Measurements from ENCODE around the gene ULBP1.
A peak's percentile ranks its signal among the peaks of the same experiment; 100 is the strongest.
"Not testable (repeated sequence)": the region's sequence is repeated elsewhere in the genome, so short reads cannot be mapped to it uniquely, and the experiment has no call there.

ULBP1 gene

DNA sequence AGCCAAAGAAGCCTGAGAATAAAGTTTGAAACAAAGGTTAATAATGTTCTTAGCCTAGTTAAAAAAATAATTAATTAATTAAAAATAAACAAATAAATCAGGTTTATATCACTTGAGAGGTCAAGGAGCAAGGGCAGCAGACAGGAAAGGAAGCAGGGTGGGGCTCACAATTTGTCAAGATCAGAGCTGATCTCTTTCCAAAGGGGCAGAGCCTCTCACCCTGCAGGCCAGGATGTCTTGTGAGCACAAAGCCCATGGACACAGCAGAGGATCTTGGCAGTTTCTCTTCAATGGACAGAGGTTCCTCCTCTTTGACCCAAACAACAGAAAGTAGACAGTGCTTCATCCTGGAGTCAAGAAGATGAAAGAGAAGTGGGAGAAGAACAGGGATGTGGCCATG lies 14.9 kb downstream of the ULBP1 start:
- no peak overlapping the region for H3K4me3 ChIP-seq
- no peaks in the 10 kb centered on the region for H3K4me1 ChIP-seq
- in situ Hi-C loops (cut with MboI; ENCODE audit: low sequenced_read_pairs) = no loop called here
- DNase-seq (ENCODE audit: low spot score in 2 of 2) = no peak
- H3K36me3 ChIP-seq (replicated peaks) = no peaks in the 10 kb centered on the region
- peaks cover 16% of the 10 kb centered on the region for H3K27me3 ChIP-seq (ENCODE audit: low read depth)
- no peaks in the 10 kb centered on the region for H3K9me3 ChIP-seq

DNA sequence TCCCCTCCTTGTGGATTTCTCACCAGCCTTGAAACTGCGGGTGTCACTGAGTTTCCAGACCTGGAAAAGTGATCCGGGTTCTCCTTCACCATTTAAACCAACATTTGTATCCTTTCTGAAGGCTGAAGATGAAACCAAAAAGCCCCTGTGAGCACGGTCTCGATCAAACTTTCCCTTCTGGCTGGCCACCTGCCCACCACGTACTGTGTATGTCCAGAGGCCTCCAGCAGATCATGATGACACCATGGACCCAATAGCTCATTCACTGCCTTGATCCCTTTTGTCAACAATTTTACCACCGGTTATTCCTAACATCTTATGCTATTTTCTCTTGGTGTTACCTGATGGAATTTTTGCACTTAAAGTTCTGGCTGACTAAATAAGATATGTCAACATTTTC lies 15.6 kb downstream of the ULBP1 start:
- Histone ChIP-seq H3K9me3 (no peaks in the 10 kb centered on the region), H3K4me1 (no peaks in the 10 kb centered on the region), H3K36me3 (replicated peaks) (no peaks in the 10 kb centered on the region), H3K4me3 (no peak overlapping the region), H3K27me3 (ENCODE audit: low read depth) (peaks cover 16% of the 10 kb centered on the region)
- DNase-seq (ENCODE audit: low spot score in 2 of 2) = no peak
- in situ Hi-C loops (cut with MboI; ENCODE audit: low sequenced_read_pairs) = no loop called here

DNA sequence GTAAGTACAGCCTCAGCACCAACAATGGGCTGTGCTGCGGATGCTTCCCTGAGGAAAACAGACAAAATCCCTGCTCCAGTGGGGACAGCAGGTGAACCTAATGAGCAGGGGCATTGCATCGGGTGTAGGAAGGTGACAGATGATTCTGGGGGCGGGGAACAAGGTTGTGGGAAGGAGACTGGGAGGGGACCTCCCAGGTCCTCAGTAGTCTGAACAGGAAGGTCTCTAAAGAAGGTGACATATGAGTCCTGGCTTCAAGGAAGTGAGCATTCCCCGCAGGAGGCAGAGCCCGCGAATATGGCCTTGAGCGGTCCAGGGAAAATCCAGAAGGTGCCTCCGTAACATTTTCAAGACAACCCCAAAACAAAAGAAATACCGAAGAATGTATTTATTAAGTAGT lies 19.4 kb downstream of the ULBP1 start:
- in situ Hi-C loops (cut with MboI; ENCODE audit: low sequenced_read_pairs) = no loop called here

DNA sequence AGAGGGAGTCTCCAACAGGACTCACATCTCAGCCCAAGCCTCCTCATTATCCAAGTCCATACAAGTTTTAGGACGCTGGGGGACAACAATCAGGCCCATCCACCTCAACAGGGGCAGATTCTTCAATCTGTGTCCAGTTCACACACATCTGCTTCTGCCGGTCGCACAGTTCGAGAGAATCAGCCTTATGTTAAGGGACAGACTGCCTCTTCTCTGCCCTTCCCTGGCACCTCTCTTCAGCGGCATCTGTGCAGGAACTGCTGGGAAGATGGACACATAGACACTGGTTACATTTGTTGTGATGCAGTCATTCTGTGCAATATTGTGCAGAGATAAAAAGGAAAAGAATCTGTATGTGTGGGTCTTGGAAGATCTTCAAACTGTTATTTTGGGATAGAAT lies 21.0 kb downstream of the ULBP1 start:
- 0 out of 2 replicates have a peak, but pooled peaks cover 3% of the 10 kb centered on the region for H3K9me3 ChIP-seq
- no peak for DNase-seq (ENCODE audit: low spot score in 2 of 2)
- H3K4me1 ChIP-seq = no peaks in the 10 kb centered on the region
- no peaks in the 10 kb centered on the region for H3K36me3 ChIP-seq (replicated peaks)
- no peak overlapping the region for H3K4me3 ChIP-seq
- in situ Hi-C loops (cut with MboI; ENCODE audit: low sequenced_read_pairs) = no loop called here
- H3K27me3 ChIP-seq (ENCODE audit: low read depth) = peaks cover 65% of the 10 kb centered on the region

More for the DNA sequence above, 19.4 kb downstream of the ULBP1 start:
- no peaks in the 10 kb centered on the region for H3K9me3 ChIP-seq
- DNase-seq (ENCODE audit: low spot score in 2 of 2) = no peak
- no peaks in the 10 kb centered on the region for H3K36me3 ChIP-seq (replicated peaks)
- no peaks in the 10 kb centered on the region for H3K4me1 ChIP-seq
- no peak overlapping the region for H3K4me3 ChIP-seq
- peaks cover 49% of the 10 kb centered on the region for H3K27me3 ChIP-seq (ENCODE audit: low read depth)

DNA sequence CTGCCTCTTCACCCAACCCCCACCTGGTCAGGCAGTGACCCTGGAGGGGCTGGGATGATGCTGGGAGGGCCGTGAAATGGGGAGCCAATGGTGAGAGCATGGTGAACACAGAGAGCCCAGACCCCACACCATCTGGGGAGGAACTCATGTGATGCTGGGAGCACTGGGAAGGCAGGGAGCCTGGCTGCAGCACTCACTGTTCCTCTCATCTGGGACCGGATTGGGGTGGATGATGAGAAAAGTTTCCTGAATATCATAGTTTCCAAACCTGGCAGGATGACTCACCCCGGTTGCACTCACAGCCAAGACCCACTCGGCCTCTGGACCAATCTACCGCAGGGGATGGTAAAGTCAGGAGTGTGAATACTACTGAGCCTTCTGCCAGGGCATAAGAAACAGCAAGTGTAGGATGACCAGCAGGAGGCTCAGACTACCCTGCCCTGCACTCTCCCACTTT lies 21.8 kb downstream of the ULBP1 start:
- in situ Hi-C loops (cut with MboI; ENCODE audit: low sequenced_read_pairs) = no loop called here
- H3K9me3 ChIP-seq = 0 out of 2 replicates have a peak, but pooled peaks cover 3% of the 10 kb centered on the region

DNA sequence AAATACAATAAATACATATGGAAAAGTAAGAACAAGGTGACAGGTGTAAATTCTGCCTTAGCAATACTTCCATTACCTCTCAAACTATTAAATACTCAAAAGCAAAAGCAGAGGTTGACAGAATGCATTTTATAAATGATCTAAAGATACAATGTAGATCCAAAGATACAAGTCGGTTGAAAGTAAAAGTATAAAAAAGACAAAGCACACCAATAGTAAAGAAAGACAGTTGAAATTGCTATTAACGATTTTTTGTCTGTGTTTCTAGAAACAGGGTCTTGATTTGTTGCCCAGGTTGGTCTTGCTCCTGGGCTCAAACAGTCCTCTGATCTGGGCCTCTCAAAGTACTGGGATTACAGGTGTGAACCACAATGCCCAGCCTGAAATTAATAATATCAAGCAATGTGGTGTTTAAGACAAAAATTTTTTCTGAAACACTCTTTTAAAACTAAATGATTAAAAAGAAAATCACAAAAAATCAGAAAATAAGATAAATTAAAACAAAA lies 23.9 kb downstream of the ULBP1 start:
- DNase-seq (ENCODE audit: low spot score in 2 of 2) = no peak
- peaks cover 3% of the 10 kb centered on the region; the same call in 1 of the 2 replicates for H3K9me3 ChIP-seq
- peaks cover 75% of the 10 kb centered on the region for H3K27me3 ChIP-seq (ENCODE audit: low read depth)
- no peak overlapping the region for H3K4me3 ChIP-seq
- 0 out of 2 replicates have a peak, but pooled peaks cover 3% of the 10 kb centered on the region for H3K4me1 ChIP-seq
- in situ Hi-C loops (cut with MboI; ENCODE audit: low sequenced_read_pairs) = no loop called here
- H3K36me3 ChIP-seq (replicated peaks) = no peaks in the 10 kb centered on the region

More for the DNA sequence above, 21.8 kb downstream of the ULBP1 start:
- H3K27me3 ChIP-seq (ENCODE audit: low read depth) = peaks cover 73% of the 10 kb centered on the region
- no peak overlapping the region for H3K4me3 ChIP-seq
- no peaks in the 10 kb centered on the region for H3K4me1 ChIP-seq
- DNase-seq (ENCODE audit: low spot score in 2 of 2) = no peak
- H3K36me3 ChIP-seq (replicated peaks) = no peaks in the 10 kb centered on the region

DNA sequence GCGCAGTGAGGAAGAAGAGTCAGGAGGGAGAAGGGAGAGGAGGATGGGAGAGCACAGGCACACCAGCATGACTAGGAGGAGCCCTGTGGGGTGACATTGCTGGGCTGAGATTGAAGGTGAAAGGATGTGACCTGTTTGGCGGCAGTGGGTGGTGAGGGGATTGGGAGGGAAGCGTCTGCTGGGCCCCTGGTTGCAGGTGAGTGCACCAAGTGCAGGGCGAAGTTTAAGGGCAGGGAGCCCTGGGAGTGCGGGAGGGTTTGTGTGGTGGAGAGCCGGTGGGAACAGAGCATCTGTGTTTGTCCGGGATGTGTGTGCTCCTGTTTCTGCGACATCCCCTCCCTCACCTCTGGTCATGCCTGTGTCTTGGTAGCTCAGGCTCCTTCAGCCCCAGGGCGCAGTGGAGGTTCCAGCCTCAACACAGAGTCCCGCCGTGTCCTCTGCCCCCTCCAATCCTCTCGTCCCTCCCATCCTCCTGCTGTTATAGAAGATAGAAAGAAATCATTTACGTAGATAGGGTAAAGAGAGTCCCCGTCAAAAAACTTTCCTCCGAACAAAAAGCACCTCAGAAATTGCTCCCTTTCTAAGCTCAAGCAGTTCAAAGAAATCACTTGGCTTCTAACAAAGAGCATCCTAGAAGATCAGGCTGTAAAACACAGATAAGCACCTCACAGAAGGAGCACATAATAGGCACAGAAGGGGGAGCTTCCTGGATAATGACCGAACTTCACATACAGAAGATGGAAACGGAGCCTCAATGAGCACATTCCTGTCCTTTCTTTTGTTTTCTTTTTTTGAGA lies 25.0 kb downstream of the ULBP1 start:
- Histone ChIP-seq H3K36me3 (replicated peaks) (no peaks in the 10 kb centered on the region), H3K9me3 (peaks cover 3% of the 10 kb centered on the region; the same call in 1 of the 2 replicates), H3K27me3 (ENCODE audit: low read depth) (peaks cover 73% of the 10 kb centered on the region), H3K4me1 (0 out of 2 replicates have a peak, but pooled peaks cover 3% of the 10 kb centered on the region), H3K4me3 (no peak overlapping the region)
- in situ Hi-C loops (cut with MboI; ENCODE audit: low sequenced_read_pairs) = no loop called here
- DNase-seq (ENCODE audit: low spot score in 2 of 2) = peak in 1 of 2 experiments; percentile 11

DNA sequence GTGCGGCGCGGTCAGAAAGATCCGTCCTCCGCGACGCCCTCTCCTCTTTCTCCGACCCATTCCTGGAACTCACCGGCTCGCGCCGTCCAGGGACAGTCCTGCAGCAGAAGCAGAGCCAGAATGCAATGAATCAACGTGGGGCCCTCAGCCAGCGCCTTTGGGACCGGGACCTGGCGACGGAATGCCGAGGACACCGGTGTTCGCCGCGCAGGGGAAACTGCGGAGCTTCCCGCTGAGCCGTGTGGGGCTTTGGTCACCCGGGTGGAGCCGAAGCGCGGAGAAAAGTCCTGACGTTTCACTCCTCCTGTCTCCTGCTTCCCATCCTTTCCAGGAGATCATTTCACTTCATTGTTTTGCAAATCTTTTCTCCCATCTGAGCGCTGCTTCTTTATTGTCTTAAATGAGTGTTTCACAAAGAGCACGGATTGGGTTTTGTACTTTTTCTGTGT lies 26.5 kb downstream of the ULBP1 start:
- Histone ChIP-seq H3K4me3 (peak overlapping the region; percentile 36), H3K27me3 (ENCODE audit: low read depth) (peaks cover 66% of the 10 kb centered on the region), H3K4me1 (0 out of 2 replicates have a peak, but pooled peaks cover 3% of the 10 kb centered on the region), H3K9me3 (peaks cover 3% of the 10 kb centered on the region; the same call in 1 of the 2 replicates), H3K36me3 (replicated peaks) (no peaks in the 10 kb centered on the region)
- in situ Hi-C loops (cut with MboI; ENCODE audit: low sequenced_read_pairs) = no loop called here
- DNase-seq (ENCODE audit: low spot score in 2 of 2) = peak; percentile 27 to 48

DNA sequence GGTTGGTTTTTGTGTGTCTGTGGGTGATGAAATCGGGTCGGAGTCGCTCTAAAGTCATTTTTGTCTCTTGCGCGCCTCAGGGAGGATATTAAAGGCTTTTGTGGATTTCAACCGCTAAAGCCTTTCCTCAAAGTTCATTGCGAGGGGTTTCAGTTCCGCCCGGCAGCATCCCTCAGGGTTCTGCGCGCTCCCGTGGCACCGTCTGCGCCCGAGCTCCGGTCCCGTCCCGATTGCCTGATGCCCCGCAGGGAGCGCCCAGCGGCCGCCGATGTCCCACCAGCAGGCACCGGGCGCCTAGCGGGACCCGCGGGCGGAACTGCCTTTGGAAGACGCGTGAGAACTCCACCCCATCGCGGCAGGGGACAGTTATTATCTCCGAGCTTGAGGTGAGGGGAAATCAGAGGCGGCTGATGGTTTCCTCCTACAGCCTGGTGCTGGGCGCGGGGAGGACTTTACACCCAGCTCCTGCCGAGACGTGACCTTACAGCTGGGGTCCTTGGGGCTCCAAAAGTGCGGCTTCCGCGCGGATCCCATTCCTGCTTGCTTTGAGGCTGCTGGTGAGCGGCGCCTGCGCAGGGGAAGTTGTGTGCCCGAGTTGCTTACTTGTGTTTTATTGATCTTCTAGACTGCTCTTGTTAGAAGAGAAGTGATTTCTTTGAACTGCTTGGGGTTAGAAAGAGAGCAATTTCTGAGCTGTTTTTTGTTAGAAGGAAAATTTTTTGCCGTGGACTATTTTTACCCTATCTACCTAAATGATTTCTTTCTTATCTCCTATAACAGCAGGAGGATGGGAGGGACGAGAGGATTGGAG lies 27.1 kb downstream of the ULBP1 start:
- in situ Hi-C loops (cut with MboI; ENCODE audit: low sequenced_read_pairs) = no loop called here
- peak overlapping the region; percentile 36 for H3K4me3 ChIP-seq
- 0 out of 2 replicates have a peak, but pooled peaks cover 3% of the 10 kb centered on the region for H3K4me1 ChIP-seq
- H3K36me3 ChIP-seq (replicated peaks) = no peaks in the 10 kb centered on the region
- H3K27me3 ChIP-seq (ENCODE audit: low read depth) = peaks cover 60% of the 10 kb centered on the region
- H3K9me3 ChIP-seq = peaks cover 3% of the 10 kb centered on the region; the same call in 1 of the 2 replicates
- peak; percentile 11 to 66 for DNase-seq (ENCODE audit: low spot score in 2 of 2)

DNA sequence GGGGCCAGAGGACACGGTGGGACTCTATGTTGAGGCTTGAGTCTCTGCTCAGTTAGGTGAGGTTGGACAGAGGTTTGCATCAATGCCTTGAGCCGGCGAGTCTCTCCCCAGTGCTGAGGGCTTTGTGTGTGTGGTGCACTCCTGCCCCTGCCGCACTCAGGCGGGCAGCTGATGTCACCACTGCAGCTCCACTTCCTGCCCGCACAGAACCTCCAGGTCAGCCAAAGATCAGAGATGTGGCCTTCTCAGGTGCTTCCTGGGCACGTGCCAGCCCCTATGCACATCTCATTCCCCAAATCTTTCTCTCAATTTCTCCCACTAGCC lies 27.7 kb downstream of the ULBP1 start:
- in situ Hi-C loops (cut with MboI; ENCODE audit: low sequenced_read_pairs); H3K9me3 ChIP-seq; DNase-seq (ENCODE audit: low spot score in 2 of 2); H3K36me3 ChIP-seq (replicated peaks); H3K4me1 ChIP-seq: not testable (repeated sequence)
- H3K27me3 ChIP-seq (ENCODE audit: low read depth) = peaks cover 55% of the 10 kb centered on the region
- H3K4me3 ChIP-seq = peak overlapping the region; percentile 36

DNA sequence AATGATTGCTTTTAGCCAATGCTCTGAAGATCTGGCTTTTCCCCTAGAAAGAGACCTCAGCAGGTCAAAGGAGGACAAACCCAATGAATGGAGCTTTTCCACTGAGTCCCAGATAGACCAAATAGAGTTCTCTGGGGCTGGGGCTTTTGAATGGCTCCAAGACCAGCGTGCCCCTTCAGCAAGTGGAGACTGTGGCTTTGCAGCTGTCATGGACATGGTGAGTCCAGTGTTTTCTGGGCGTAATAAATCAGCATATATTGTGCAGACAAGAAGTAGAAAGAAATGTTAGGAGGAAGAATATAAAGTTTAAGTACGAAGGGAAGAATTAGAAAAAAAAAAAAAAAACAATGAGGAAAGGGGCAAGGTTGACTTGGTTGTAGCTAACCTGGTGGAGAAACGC lies 28.1 kb downstream of the ULBP1 start:
- H3K36me3 ChIP-seq (replicated peaks) = no peaks in the 10 kb centered on the region
- no peak for DNase-seq (ENCODE audit: low spot score in 2 of 2)
- H3K27me3 ChIP-seq (ENCODE audit: low read depth) = peaks cover 52% of the 10 kb centered on the region
- 0 out of 2 replicates have a peak, but pooled peaks cover 3% of the 10 kb centered on the region for H3K4me1 ChIP-seq
- no peak overlapping the region for H3K4me3 ChIP-seq
- peaks cover 3% of the 10 kb centered on the region; the same call in 1 of the 2 replicates for H3K9me3 ChIP-seq
- in situ Hi-C loops (cut with MboI; ENCODE audit: low sequenced_read_pairs) = no loop called here

DNA sequence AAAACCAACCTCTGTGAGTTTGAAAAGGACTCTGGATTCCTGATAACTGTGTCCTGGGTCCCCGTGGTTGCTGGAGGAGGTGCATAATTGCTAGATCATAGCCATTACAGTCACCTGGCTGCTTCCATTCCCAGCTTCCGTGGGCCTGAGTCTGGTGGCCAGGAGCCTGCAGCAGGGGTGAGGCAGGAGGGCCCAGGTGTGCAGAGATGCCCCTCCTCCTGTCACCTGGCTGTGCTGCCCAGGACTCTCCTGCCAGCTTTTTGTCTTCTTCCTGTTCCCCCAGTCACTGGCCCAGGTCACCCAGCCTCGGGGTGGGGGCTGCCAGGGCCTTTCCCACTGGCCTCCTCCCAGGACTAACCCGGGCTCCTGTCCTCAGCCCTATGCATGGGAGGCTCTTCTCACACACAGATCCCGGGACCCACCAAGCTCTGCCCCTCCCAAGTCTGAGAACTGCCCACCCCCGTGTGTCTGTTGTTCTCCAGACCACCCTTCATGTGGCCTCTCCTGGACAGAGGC lies 31.6 kb downstream of the ULBP1 start:
- Histone ChIP-seq H3K9me3 (no peaks in the 10 kb centered on the region; the same call in 1 of the 2 replicates), H3K27me3 (ENCODE audit: low read depth) (peaks cover 19% of the 10 kb centered on the region), H3K4me1 (0 out of 2 replicates have a peak, but pooled peaks cover 3% of the 10 kb centered on the region), H3K4me3 (no peak overlapping the region), H3K36me3 (replicated peaks) (peaks cover 6% of the 10 kb centered on the region)
- no peak for DNase-seq (ENCODE audit: low spot score in 2 of 2)
- in situ Hi-C loops (cut with MboI; ENCODE audit: low sequenced_read_pairs) = no loop called here

DNA sequence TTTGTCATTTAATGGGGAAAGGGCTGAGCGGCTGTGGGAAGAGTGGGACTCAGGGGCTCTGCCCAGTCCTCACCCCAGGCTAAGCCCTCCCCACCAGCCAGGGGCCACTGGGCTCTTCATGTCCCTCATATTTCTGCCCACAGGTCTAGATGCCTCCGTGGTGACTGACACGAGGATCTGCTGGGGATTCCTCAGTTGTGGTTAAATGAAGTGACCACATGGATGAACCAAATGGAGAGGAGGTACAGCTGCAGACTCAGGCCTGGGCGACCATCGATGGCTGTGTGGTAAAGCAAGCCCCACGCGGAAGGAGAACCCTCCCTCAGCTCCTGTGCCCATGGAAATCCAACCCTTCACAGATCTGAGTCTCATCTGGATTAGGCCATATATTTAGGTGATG lies 32.2 kb downstream of the ULBP1 start:
- DNase-seq (ENCODE audit: low spot score in 2 of 2) = no peak
- H3K27me3 ChIP-seq (ENCODE audit: low read depth) = peaks cover 12% of the 10 kb centered on the region
- in situ Hi-C loops (cut with MboI; ENCODE audit: low sequenced_read_pairs) = no loop called here

More for the DNA sequence above, 32.2 kb downstream of the ULBP1 start:
- Histone ChIP-seq H3K9me3 (no peaks in the 10 kb centered on the region; the same call in 1 of the 2 replicates), H3K4me1 (0 out of 2 replicates have a peak, but pooled peaks cover 3% of the 10 kb centered on the region), H3K36me3 (replicated peaks) (peaks cover 13% of the 10 kb centered on the region), H3K4me3 (no peak overlapping the region)
